Erythroblast (primary cell): ENCODE results near the gene TMEM238.
A peak's percentile ranks its signal among the peaks of the same experiment; 100 is the strongest.

Source experiments
- DNase-seq, 2 experiments: peaks; one replicate each; lab custom pipeline; 2025; lab: John Stamatoyannopoulos, UW
- GATA1 ChIP-seq: IDR thresholded peaks from 2 replicates; pipeline ENCODE4 v1.6.1; 2011; ENCODE audit warnings: low read depth, mild to moderate bottlenecking, control low read depth, low read length, moderate library complexity
- POLR2A ChIP-seq: IDR thresholded peaks from 2 replicates; pipeline ENCODE4 v1.6.1; 2011; ENCODE audit warnings: mild to moderate bottlenecking, low read length

Gene TMEM238

DNA sequence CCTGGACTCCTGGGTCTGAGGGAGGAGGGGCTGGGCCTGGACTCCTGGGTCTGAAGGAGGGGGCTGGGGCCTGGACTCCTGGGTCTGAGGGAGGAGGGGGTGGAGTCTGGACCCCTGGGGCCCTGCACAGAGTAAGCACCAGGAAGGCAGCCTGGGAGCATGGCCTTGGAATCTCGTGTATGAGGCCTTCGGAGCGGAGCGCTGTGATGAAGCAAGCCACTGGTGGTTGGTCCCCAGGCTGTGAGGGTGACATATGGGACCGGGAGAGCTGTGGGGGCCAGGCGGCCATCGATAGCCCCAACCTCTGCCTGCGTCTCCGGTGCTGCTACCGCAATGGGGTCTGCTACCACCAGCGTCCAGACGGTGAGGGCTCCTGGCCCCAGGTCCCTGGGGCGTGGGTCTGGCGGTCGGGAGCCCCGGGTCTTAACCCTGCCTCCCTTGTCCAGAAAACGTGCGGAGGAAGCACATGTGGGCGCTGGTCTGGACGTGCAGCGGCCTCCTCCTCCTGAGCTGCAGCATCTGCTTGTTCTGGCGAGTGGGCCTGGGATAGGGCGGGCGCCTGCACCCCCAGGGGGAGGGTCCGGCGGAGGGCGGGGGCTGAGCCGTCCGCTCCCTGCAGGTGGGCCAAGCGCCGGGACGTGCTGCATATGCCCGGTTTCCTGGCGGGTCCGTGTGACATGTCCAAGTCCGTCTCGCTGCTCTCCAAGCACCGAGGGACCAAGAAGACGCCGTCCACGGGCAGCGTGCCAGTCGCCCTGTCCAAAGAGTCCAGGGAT, 6.5 kb downstream of the TMEM238 start:
- TF ChIP-seq POLR2A: no peak
- TF ChIP-seq GATA1: no peak
- no peak for DNase-seq

GRCh38 chr19:55376241-55376933, 7.7 kb downstream of the TMEM238 start, which contains the start of gene TMEM190:
TSS of gene TMEM190 (plus strand) at chr19:55376826. CDS start at chr19:55376854, 28 bp downstream.
- peak; percentile 28 to 43 for DNase-seq
- TF ChIP-seq POLR2A (no peak), GATA1 (no peak)

DNA sequence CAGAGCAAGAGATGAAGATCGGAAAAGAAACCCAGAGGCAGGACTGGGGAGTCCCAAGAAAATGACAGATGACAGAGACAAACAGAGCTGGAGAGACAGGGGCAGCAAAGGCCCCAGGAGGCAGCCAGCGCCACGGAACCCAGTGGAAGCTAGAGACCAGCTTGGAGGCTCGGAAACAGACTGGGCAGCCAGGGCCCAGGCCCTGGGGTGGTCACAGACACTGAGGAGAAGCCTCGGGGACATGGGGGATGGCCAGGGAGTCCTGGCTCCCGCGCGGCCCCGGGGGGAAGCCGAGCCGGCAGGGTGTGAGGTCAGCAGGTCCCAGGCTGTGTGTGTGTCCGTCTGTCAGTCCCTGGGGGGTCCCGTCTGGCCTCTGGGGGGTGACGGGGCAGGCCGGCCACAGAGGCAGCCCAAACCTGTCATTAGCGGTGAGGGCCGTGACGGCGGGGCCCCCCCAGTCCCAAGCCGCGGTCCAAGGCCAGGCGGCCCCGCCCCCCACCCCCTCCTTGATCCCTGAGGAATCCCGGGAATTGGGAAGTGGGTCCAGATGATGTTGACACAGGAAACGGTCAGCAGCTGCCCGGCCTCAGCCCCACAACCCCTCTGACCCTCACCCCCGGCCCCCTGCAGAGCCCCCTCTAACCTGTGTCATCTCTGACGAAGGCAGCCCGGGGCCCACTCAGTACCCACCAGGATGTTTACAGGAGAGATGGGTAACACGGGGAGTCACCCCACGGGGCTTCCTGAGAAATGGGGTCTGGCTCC, 9.9 kb downstream of the TMEM238 start:
- no peak for DNase-seq
- TF ChIP-seq POLR2A (no peak), GATA1 (no peak)

GRCh38 chr19:55373306-55373992, 10.6 kb downstream of the TMEM238 start:
- TF ChIP-seq GATA1 (no peak), POLR2A (no peak)
- no peak for DNase-seq

- no peak for DNase-seq
- no peak for TF ChIP-seq GATA1
- no peak for TF ChIP-seq POLR2A
These were observed 11.6 kb downstream of the TMEM238 start for GRCh38 chr19:55372316-55373081.

- no peak for TF ChIP-seq GATA1
- TF ChIP-seq POLR2A: no peak
- no peak for DNase-seq
These were observed 13.6 kb downstream of the TMEM238 start, which contains the start of gene IL11 for GRCh38 chr19:55370305-55370988. TSS of gene IL11 (minus strand) at chr19:55370463. CDS start at chr19:55370310, 153 bp downstream.

- DNase-seq: no peak
- TF ChIP-seq POLR2A (no peak), GATA1 (no peak)
These were observed 14.3 kb downstream of the TMEM238 start for GRCh38 chr19:55369653-55370304.

DNA sequence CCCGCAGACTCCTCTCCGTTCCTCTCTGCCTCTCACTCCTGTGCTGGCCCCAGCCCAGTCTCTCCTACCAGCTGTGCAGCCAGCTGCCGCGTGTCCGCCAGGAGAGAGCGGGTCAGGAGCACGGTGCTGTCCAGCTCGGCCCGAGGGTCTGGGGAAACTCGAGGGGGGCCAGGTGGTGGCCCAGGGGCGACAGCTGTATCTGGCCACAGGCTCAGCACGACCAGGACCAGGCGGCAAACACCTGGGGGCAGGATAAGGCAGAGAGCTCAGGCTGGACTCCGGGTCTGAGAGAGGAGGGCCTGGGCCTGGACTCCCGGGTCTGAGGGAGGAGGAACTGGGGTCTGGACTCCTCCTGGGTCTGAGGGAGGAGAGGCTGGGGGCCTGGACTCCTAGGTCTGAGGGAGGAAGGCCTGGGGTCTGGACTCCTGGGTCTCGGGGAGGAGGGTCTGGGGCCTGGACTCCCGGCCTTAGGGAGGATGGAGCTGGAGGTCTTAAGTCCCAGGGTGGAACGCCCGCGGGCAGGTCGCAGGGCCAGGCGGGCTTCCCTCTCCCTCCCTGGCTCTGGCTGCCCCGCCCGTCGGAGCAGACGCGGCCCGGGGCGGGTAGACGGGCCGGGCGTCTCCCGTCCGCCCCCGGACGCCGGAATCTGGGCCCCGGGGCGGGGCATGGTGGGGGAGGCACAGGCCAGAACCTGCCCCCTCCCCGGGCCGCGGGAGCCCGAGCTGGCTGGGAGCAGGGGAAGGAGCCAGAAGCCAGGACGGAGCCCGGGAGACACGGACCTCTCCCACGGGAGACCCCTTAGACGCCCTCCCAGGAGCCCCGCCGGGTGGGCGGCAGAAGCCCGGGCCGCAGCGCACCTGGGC, 15.2 kb downstream of the TMEM238 start:
- no peak for DNase-seq

GRCh38 chr19:55368106-55368505, 16.0 kb downstream of the TMEM238 start:
- DNase-seq: no peak
- TF ChIP-seq POLR2A (no peak), GATA1 (no peak)

More for the DNA sequence above, 15.2 kb downstream of the TMEM238 start:
- TF ChIP-seq POLR2A: no peak
- no peak for TF ChIP-seq GATA1

- DNase-seq: no peak
- TF ChIP-seq POLR2A (no peak), GATA1 (no peak)
These were observed 17.3 kb downstream of the TMEM238 start for GRCh38 chr19:55366790-55367189.
